Heart left ventricle (tissue), 13 donors: ENCODE measurements around the gene TKT.

Source experiments
- POLR2A ChIP-seq, 2 donors: fragments of 450-650 bp; IDR thresholded peaks; one replicate each; pipeline ENCODE4 v1.6.1; 2017; ENCODE audit warnings: antibody characterized with exemption in 2 of 2, mild to moderate bottlenecking in 2 of 2, moderate library complexity in 2 of 2
- TF ChIP-seq, protein P1 (sequence below), 12 donors: fragments of 200-600 bp; sonication (generic) in 4 of 12; IDR thresholded peaks; one replicate each; pipeline versions ENCODE4 v1.5.0 to v1.8.0; 2018 to 2022; ENCODE audit warnings: antibody characterized with exemption in 12 of 12, mild to moderate bottlenecking in 5 of 12
- donor health status: ischemic (EF 13 %, LVEDD 7.1; RV severe dilation, severe dysfunction).
- donor health status: DM: no; HTN: yes; CAD: no.
- donor health status: DM: no; HTN: no; CAD: no.
- donor health status: ischemic (EF 25% LVEDD 6.9; RV normal size, moderate dysfunction).
- donor health status: ischemic (EF 25% LVEDD 5.7; RV mildly dilated, moderate dysfunction).
- donor health status: ischemic (EF 35%, LVEDD 5.7; RV mildly dilated, moderate dysfunction).
- donor health status: nonischemic (EF 11% LVEDD 7.7; RV severe dilation, severe dysfunction).
- donor health status: DM: yes; HTN: yes; CAD: no.
- donor health status: PGD.
- donor health status: ischemic (EF 29% LVEDD 5.4; RV normal size, mild dysfunction).
- donor health status: nonischemic (EF 23%, LVEDD 6.1; RV moderate dilation, normal function).

GRCh38 chr3:53235545-53235944, 20.3 kb downstream of the TKT start:
- TF ChIP-seq, protein P1, sequence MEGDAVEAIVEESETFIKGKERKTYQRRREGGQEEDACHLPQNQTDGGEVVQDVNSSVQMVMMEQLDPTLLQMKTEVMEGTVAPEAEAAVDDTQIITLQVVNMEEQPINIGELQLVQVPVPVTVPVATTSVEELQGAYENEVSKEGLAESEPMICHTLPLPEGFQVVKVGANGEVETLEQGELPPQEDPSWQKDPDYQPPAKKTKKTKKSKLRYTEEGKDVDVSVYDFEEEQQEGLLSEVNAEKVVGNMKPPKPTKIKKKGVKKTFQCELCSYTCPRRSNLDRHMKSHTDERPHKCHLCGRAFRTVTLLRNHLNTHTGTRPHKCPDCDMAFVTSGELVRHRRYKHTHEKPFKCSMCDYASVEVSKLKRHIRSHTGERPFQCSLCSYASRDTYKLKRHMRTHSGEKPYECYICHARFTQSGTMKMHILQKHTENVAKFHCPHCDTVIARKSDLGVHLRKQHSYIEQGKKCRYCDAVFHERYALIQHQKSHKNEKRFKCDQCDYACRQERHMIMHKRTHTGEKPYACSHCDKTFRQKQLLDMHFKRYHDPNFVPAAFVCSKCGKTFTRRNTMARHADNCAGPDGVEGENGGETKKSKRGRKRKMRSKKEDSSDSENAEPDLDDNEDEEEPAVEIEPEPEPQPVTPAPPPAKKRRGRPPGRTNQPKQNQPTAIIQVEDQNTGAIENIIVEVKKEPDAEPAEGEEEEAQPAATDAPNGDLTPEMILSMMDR (IDR thresholded peaks at IDR 0.05), result no peak
- no peak for TF ChIP-seq POLR2A (IDR thresholded peaks at IDR 0.05)
